Measurements from ENCODE around the gene FAXDC2. TPM values are rescaled to one million over a fixed set of nuclear protein-coding genes. Genes with fewer than 3 reads are reported as not detected.

The FAXDC2 gene
- total and polyA plus RNA-seq, 9 of the 15 experiments (the other 6 are each of a cell fraction or from before 2014, with no cell fraction given) = 2.4 to 30.0 (median 9.9) TPM

DNA sequence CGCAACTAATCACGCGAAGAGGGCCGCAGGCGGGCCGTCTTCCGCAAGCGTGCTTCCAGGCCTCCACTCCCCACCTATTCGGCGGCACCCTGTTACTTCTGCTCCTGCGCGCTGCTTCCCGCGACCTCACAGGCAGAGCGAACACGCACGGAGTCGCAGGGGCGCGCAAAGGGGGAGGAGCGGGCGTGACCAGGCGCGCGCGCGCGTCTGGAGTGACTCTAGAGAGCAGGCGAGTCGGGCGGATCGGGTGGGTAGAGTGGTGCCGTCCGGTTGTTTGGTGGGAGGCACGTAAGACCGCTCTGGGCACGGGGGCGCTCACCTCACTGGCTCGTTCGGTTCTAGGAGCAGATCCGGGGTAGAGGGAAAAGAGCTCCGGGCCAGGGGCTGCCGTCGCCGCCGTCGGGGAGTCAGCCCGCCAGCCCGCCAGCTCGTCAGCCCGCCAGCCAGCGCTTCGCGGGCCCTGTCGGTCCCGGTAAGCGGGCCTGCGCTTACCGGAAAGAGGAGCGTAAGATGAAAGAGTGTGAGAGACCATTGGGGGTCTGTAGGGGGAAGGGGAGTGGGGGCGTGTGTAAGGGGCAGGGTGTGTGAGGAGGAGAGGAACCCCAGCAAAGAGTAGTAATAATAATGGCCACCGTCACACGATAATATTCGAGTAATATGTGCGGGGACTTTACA, 8.0 kb upstream of the FAXDC2 start, which contains the start of gene CNOT8 (continued):
- TF ChIP-seq, protein P1, sequence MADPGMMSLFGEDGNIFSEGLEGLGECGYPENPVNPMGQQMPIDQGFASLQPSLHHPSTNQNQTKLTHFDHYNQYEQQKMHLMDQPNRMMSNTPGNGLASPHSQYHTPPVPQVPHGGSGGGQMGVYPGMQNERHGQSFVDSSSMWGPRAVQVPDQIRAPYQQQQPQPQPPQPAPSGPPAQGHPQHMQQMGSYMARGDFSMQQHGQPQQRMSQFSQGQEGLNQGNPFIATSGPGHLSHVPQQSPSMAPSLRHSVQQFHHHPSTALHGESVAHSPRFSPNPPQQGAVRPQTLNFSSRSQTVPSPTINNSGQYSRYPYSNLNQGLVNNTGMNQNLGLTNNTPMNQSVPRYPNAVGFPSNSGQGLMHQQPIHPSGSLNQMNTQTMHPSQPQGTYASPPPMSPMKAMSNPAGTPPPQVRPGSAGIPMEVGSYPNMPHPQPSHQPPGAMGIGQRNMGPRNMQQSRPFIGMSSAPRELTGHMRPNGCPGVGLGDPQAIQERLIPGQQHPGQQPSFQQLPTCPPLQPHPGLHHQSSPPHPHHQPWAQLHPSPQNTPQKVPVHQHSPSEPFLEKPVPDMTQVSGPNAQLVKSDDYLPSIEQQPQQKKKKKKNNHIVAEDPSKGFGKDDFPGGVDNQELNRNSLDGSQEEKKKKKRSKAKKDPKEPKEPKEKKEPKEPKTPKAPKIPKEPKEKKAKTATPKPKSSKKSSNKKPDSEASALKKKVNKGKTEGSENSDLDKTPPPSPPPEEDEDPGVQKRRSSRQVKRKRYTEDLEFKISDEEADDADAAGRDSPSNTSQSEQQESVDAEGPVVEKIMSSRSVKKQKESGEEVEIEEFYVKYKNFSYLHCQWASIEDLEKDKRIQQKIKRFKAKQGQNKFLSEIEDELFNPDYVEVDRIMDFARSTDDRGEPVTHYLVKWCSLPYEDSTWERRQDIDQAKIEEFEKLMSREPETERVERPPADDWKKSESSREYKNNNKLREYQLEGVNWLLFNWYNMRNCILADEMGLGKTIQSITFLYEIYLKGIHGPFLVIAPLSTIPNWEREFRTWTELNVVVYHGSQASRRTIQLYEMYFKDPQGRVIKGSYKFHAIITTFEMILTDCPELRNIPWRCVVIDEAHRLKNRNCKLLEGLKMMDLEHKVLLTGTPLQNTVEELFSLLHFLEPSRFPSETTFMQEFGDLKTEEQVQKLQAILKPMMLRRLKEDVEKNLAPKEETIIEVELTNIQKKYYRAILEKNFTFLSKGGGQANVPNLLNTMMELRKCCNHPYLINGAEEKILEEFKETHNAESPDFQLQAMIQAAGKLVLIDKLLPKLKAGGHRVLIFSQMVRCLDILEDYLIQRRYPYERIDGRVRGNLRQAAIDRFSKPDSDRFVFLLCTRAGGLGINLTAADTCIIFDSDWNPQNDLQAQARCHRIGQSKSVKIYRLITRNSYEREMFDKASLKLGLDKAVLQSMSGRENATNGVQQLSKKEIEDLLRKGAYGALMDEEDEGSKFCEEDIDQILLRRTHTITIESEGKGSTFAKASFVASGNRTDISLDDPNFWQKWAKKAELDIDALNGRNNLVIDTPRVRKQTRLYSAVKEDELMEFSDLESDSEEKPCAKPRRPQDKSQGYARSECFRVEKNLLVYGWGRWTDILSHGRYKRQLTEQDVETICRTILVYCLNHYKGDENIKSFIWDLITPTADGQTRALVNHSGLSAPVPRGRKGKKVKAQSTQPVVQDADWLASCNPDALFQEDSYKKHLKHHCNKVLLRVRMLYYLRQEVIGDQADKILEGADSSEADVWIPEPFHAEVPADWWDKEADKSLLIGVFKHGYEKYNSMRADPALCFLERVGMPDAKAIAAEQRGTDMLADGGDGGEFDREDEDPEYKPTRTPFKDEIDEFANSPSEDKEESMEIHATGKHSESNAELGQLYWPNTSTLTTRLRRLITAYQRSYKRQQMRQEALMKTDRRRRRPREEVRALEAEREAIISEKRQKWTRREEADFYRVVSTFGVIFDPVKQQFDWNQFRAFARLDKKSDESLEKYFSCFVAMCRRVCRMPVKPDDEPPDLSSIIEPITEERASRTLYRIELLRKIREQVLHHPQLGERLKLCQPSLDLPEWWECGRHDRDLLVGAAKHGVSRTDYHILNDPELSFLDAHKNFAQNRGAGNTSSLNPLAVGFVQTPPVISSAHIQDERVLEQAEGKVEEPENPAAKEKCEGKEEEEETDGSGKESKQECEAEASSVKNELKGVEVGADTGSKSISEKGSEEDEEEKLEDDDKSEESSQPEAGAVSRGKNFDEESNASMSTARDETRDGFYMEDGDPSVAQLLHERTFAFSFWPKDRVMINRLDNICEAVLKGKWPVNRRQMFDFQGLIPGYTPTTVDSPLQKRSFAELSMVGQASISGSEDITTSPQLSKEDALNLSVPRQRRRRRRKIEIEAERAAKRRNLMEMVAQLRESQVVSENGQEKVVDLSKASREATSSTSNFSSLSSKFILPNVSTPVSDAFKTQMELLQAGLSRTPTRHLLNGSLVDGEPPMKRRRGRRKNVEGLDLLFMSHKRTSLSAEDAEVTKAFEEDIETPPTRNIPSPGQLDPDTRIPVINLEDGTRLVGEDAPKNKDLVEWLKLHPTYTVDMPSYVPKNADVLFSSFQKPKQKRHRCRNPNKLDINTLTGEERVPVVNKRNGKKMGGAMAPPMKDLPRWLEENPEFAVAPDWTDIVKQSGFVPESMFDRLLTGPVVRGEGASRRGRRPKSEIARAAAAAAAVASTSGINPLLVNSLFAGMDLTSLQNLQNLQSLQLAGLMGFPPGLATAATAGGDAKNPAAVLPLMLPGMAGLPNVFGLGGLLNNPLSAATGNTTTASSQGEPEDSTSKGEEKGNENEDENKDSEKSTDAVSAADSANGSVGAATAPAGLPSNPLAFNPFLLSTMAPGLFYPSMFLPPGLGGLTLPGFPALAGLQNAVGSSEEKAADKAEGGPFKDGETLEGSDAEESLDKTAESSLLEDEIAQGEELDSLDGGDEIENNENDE (IDR thresholded peaks at IDR 0.05; ENCODE audit: low read depth, low read length) = no peak
- TF ChIP-seq ZNF384 (IDR thresholded peaks at IDR 0.05; ENCODE audit: low read depth, low read length) (peak; percentile 47; the same call in 1 of the 2 replicates), RCOR1 (IDR thresholded peaks at IDR 0.05; ENCODE audit: borderline replicate concordance in 1 of 2, low read depth in 2 of 2, low read length in 2 of 2) (peak in 1 of 2 experiments; percentile 71; a peak in 2 of 4 replicates), MYC (IDR thresholded peaks at IDR 0.05; ENCODE audit: low read depth, low read length) (peak; percentile 88), MYC (CRISPR knock-in tag; IDR thresholded peaks at IDR 0.05; ENCODE audit: borderline replicate concordance, low read depth) (peak; percentile 56; the same call in 1 of the 2 replicates), RBM15 (IDR thresholded peaks at IDR 0.05; ENCODE audit: insufficient read depth, low read length) (no peak), ELF4 (CRISPR knock-in tag; IDR thresholded peaks at IDR 0.05) (peak; percentile 84), E2F6 (IDR thresholded peaks at IDR 0.05; ENCODE audit: borderline replicate concordance in 1 of 2, extremely low read depth in 1 of 2, insufficient read depth in 1 of 2, insufficient read length in 1 of 2, low read depth in 1 of 2, low read length in 1 of 2, poor library complexity in 1 of 2, severe bottlenecking in 1 of 2) (peak in 1 of 2 experiments; percentile 48), JUNB (CRISPR knock-in tag; conservative IDR thresholded peaks at IDR 0.05) (no peak), ZNF23 (CRISPR knock-in tag; IDR thresholded peaks at IDR 0.05) (no peak), NCOA6 (IDR thresholded peaks at IDR 0.05) (peak; percentile 55; the same call in 1 of the 2 replicates), RBM14 (IDR thresholded peaks at IDR 0.05; ENCODE audit: borderline replicate concordance, insufficient read depth, low read depth, low read length) (0 out of 2 replicates have a peak, but pooled peaks have one; percentile 70), EZH2 (IDR thresholded peaks at IDR 0.05; ENCODE audit: borderline replicate concordance, low read depth, low read length) (no peak), CCNT2 (IDR thresholded peaks at IDR 0.05; ENCODE audit: borderline replicate concordance, extremely low read depth, insufficient read length, low read depth, low read length) (peak; percentile 82), MBD2 (IDR thresholded peaks at IDR 0.05; ENCODE audit: borderline replicate concordance, low read depth) (peak; percentile 76)

Measured in K562 (cell line).